GM12891 (cell line): ENCODE measurements around the gene GPR160.

Source experiments
- PAX5 ChIP-seq: IDR thresholded peaks from 2 replicates; pipeline ENCODE4 v1.6.1; 2011; ENCODE audit warnings: low read length, moderate library complexity, mild to moderate bottlenecking; ENCODE audit not compliant: insufficient read depth, severe bottlenecking
- POLR2A ChIP-seq: IDR thresholded peaks from 2 replicates; pipeline ENCODE4 v1.6.1; 2011; ENCODE audit warnings: low read depth, low read length, control low read depth
- POLR2AphosphoS5 ChIP-seq: IDR thresholded peaks from 2 replicates; pipeline ENCODE4 v1.6.1; 2011; ENCODE audit warnings: low read depth, low read length, control low read depth
- POU2F2 ChIP-seq: IDR thresholded peaks from 2 replicates; pipeline ENCODE4 v1.6.1; 2011; ENCODE audit warnings: low read depth, mild to moderate bottlenecking, control low read depth, low read length, moderate library complexity
- SPI1 ChIP-seq: IDR thresholded peaks from 2 replicates; pipeline ENCODE4 v1.6.1; 2011; ENCODE audit warnings: low read depth, low read length, control low read depth
- TAF1 ChIP-seq: IDR thresholded peaks from 2 replicates; pipeline ENCODE4 v1.6.1; 2011; ENCODE audit warnings: low read depth, low read length, control low read depth

DNA sequence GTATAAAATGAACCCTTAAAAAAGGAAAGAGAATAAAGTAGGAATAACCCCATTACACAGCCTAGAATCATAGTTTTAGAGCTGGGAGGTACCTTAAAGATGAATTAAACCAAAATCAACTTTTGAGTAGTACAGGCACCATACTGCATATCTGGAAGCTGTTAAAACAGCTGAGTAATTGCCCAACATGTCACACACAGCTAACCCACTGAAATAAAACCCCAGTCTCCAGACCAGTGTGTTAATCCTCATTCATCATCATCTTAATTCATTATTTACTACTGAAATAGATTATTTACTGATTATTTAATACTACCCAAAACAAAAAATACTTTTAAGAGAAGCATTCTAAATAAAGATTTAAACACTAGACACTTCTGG is 52.8 kb downstream of the GPR160 start:
- no peak for TF ChIP-seq POLR2A
- TF ChIP-seq POLR2AphosphoS5, result no peak
- TF ChIP-seq POU2F2, result no peak
- no peak for TF ChIP-seq TAF1
- TF ChIP-seq SPI1, result no peak
- no peak for TF ChIP-seq PAX5
